Lung (tissue), 12 donors: ENCODE measurements around the gene EYA4. TPM values are rescaled to one million over a fixed set of nuclear protein-coding genes. Genes with fewer than 3 reads are reported as not detected.

Experiments used
- ATAC-seq: fragments of 200-7000 bp; cut with Tn5 transposase; one replicate; pipeline ENCODE4 v1.9.1; 2020; ENCODE audit warnings: moderate number of reproducible peaks; ENCODE audit not compliant: insufficient read depth, low FRiP score
- DNase-seq, 3 donors: peaks; one replicate each; pipeline ENCODE4 v3.0.0-alpha.2; 2013 to 2017
- H3K27ac ChIP-seq, 2 donors: one replicate each; pipeline ENCODE4 v1.5.1; 2013; ENCODE audit warnings: mild to moderate bottlenecking in 2 of 2, moderate library complexity in 2 of 2, control low read depth in 1 of 2, inconsistent platforms in 1 of 2, low read depth in 1 of 2, low read length in 1 of 2
- H3K27me3 ChIP-seq, 3 donors: one replicate each; pipeline ENCODE4 v1.5.1; 2013; ENCODE audit warnings: low read length in 2 of 3; ENCODE audit not compliant: control insufficient read depth in 3 of 3, insufficient read depth in 3 of 3
- H3K36me3 ChIP-seq, 4 donors: one replicate each; pipeline ENCODE4 v1.5.1; 2013; ENCODE audit warnings: low read length in 4 of 4, mild to moderate bottlenecking in 1 of 4, moderate library complexity in 1 of 4; ENCODE audit not compliant: control insufficient read depth in 4 of 4, insufficient read depth in 4 of 4
- H3K4me1 ChIP-seq, 5 donors: one replicate each; pipeline ENCODE4 v1.5.1; 2013; ENCODE audit warnings: low read length in 5 of 5, mild to moderate bottlenecking in 2 of 5, moderate library complexity in 1 of 5; ENCODE audit not compliant: control insufficient read depth in 5 of 5, insufficient read depth in 5 of 5
- H3K4me3 ChIP-seq: one replicate; pipeline ENCODE4 v1.5.1; 2013; ENCODE audit warnings: mild to moderate bottlenecking, control low read depth, moderate library complexity
- H3K9ac ChIP-seq, 2 donors: one replicate each; pipeline ENCODE4 v1.5.1; 2013; ENCODE audit warnings: low read length in 2 of 2, control low read depth in 1 of 2; ENCODE audit not compliant: insufficient read depth in 1 of 2
- H3K9me3 ChIP-seq, 4 donors: one replicate each; pipeline ENCODE4 v1.5.1; 2013; ENCODE audit warnings: low read length in 3 of 4, mild to moderate bottlenecking in 1 of 4, moderate library complexity in 1 of 4; ENCODE audit not compliant: control insufficient read depth in 4 of 4, insufficient read depth in 3 of 4
- CTCF ChIP-seq: IDR thresholded peaks from 2 replicates; pipeline ENCODE4 v1.5.1; 2012; ENCODE audit warnings: mild to moderate bottlenecking; ENCODE audit errors: control extremely low read depth, extremely low read depth
- WGBS, 2 donors: extraction: QIAGEN DNeasy Blood & Tissue Kit; methylation state at CpG; one replicate each; pipeline ENCODE4 v1.1.7; 2013; 5-methylcytosine and 5-hydroxymethylcytosine counted together
- polyA plus RNA-seq, 2 donors: library from polyadenylated mRNA; stranded (reverse); fragments of 200-250 nt; gene quantifications; one replicate each; pipeline ENCODE4 v1.2.1, GENCODE V29; 2013
- total RNA-seq, 2 donors: library from RNA; depleted of rRNA in 1 of 2; stranded (reverse); fragments of >200 nt in 1 of 2; gene quantifications; one replicate each; pipeline ENCODE4 v1.2.1, GENCODE V29; 2014 to 2021
- donor health status: control.
- donor health status: control.
- donor health status: Bipolar disorder and iron deficiency.
- donor health status: healthy.
- donor health status: DM: yes; HTN: yes; CAD: no.

Gene EYA4
- total and polyA plus RNA-seq, 4 donors, result 0.49 to 7.4 (median 2.2) TPM

- Histone ChIP-seq H3K27ac (peak overlapping the region in 1 of 2 donors; percentile 63), H3K4me1 (peaks cover 0 to 25% (median 0%) of the 10 kb centered on the region in 5 donors), H3K9me3 (no peaks in the 10 kb centered on the region), H3K9ac (peak overlapping the region in 1 of 2 donors; percentile 74), H3K4me3 (no peak overlapping the region), H3K27me3 (peaks cover 0 to 4% (median 0%) of the 10 kb centered on the region in 3 donors), H3K36me3 (no peaks in the 10 kb centered on the region)
- TF ChIP-seq CTCF, result peak; percentile 66
- WGBS, 2 donors, result 6 to 8% methylated on average over 18 of the region's 18 CpGs
- ATAC-seq (peak; percentile 72), DNase-seq (peak; percentile 59 to 91 (median 89))
Observed at GRCh38 chr6:133568970-133569889, 328.1 kb downstream of the EYA4 start.

- H3K9ac ChIP-seq, result no peak overlapping the region
- no peak overlapping the region for H3K4me3 ChIP-seq
- no peaks in the 10 kb centered on the region for H3K36me3 ChIP-seq
- 57 to 58% methylated on average over 3 of the region's 3 CpGs for WGBS, 2 donors
- TF ChIP-seq CTCF, result no peak
- no peak for ATAC-seq
- H3K4me1 ChIP-seq, result peaks cover 0 to 26% (median 0%) of the 10 kb centered on the region in 5 donors
- no peaks in the 10 kb centered on the region for H3K9me3 ChIP-seq
- no peak for DNase-seq
- peaks cover 0 to 4% (median 0%) of the 10 kb centered on the region in 3 donors for H3K27me3 ChIP-seq
- no peak overlapping the region for H3K27ac ChIP-seq
Observed at GRCh38 chr6:133571681-133572080, 330.5 kb downstream of the EYA4 start.

- ATAC-seq (no peak), DNase-seq (no peak)
- H3K9me3 ChIP-seq, result no peaks in the 10 kb centered on the region
- H3K27ac ChIP-seq, result no peak overlapping the region
- no peak overlapping the region for H3K9ac ChIP-seq
- no peak overlapping the region for H3K4me3 ChIP-seq
- H3K36me3 ChIP-seq, result no peaks in the 10 kb centered on the region
- 0 to 88% methylated on average over 1 of the region's 1 CpG for WGBS, 2 donors
- no peaks in the 10 kb centered on the region for H3K27me3 ChIP-seq
- no peak for TF ChIP-seq CTCF
- H3K4me1 ChIP-seq, result peaks cover 0 to 8% (median 0%) of the 10 kb centered on the region in 5 donors
Observed at GRCh38 chr6:133577851-133578250, 336.7 kb downstream of the EYA4 start.
